Pons (tissue), 1 donor: ENCODE data around the gene PBX3.

Experiments used
- DNase-seq: peaks from one replicate; pipeline ENCODE4 v3.0.0-alpha.2; 2016; ENCODE audit warnings: low spot score

Gene PBX3

DNA sequence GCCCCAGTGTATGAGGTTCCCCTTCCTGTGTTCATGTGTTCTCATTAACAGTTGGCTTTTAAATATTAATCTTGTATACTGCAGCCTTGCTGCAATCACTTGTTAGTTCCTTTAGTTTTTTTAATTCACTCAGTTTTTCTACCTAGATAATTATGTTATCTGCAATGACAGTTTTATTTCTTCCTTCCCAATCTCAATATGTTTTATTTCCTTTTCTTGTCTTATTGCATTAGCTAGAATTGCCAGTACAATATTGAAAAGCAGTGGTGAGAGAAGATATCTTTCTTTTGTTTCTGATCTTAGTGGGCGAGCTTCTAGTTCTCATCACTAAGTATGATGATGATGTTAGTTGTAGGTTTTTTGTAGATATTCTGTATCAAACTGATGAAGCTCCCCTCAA is 232.2 kb downstream of the PBX3 start:
- DNase-seq = no peak

DNA sequence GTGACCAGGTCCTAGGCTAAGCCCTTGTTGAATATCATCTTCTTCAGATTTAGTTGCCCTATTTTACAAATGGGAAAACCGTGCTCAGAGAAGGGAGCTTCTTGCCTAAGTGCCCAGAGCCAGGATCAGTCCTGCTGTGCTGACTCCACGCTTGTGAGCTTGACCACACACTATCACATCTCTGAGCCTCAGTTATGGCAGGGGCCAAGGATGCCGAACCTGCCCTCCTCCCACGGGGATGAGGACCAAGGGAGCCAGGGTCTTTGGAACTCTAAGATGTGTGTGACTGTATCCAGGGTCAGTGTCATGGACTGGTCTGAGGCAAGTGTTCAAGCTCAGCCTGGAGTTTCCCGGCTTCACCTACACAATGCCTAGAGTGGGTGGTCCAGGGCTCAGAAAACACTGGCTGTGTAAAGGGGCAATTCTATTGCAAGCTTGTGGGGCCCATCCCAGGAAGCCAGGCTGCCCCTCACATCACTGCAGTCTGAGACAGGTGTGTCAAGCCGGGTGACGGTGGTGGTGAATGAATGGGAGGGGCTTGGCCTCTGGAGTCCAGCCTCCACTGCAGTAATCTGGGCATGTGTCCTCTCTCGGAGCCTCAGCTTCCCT is 235.7 kb downstream of the PBX3 start:
- no peak for DNase-seq

GRCh38 chr9:125983681-125984080 is 236.5 kb downstream of the PBX3 start:
- no peak for DNase-seq

DNA sequence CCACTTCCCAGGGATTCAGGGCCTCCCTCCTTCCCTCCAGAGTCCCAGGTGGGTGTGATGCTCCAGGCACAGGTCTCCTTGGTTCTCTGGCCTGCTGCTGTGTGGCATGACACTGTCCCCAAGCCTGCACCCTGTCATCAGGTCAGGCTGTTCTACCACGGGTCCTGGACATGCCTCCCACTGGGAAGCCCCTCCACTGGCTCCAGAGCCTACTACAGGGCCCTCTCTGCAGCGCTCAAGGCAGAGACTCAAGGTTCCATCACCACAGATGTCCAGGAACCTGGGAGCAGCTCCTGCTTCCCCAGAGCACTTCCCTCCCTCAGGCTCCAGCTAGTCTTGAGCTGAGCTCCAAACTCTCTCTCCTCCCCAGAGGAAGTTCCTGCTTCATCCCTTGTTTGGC is 237.3 kb downstream of the PBX3 start:
- no peak for DNase-seq

DNA sequence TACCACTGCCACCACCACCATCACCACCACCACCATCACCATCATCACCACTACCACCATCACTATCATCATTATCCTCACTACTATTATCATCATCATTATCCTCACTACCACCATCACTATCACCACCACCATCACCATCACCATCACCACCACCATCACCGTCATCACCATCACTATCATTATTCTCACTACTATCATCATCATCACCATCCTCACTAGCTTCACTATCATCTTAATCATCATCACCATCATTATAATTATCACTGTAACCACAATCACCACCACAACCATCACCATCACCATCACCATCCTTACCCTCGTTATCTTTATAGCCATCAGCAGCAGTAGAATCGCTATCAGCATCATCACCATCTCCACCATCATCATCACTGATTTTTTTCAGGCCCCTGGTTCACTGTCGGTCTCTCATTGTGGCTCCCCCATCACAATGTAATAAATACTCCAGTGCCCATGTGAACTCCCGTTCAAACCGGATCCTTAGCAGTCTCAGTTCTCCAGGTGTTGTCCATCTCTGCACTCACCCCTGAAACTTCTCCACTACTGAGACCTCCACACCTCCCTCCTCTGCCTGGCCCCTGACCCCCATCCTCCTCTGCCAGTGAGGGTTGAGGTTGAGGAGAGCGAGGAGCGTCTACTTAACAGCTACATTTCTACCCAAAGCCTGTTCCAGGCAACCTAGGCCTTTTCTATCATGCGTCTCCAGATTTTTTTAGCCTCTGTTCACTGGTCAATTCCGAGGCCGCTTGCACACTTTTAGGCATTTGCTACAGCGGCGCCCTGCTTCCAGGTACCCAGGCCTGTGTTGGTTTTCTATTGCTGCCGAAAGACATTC is 238.2 kb downstream of the PBX3 start:
- DNase-seq = no peak

DNA sequence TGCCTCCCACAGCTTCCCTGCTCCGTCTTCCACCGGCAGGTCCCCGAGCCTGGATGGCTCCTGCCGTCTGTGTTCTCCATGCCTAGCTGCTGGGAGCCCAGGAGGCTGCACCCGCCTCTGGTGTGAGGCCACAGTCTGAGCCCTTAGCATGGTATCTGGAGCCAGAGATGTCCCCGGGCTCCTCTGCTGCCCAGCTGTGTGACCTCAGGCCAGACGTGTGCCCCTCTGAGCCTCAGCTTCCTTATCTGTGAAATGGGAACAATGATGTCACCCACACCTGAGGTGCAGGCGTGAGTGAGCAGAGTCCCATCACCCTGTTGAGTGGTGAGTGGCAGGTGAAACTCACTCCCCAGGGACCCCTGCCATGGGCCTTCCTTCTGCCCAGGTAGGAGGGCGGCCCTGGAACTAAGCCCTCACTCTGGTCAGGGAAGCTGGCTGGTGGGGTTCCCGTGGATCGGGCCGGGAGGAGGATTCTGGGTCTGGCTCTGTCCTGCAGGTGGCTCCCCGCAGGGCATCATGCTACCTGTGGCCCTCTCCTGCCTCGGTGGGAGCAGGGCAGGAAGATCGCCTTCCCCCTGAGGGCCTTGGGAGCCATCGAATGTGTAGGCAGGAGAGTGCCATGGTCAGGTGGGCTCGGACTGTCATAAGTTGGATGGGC is 239.0 kb downstream of the PBX3 start:
- no peak for DNase-seq

DNA sequence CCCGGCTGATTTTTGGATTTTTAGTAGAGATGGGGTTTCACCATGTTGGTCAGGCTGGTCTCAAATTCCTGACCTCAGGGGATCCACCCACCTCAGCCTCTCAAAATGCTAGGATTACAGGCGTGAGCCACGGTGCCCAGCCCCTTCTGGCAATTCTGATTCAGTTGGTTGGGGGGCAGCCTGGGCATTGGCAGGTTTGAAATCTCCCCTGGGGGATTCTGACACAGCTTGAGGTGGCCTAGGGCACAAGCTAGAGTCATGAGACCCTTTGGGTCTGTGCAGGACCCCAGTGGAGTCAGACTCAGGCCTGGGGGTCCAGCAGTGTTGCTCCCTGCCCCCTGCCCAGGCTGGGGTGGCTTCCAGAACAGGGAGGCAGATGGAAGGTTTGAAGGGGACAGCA is 239.8 kb downstream of the PBX3 start:
- no peak for DNase-seq

DNA sequence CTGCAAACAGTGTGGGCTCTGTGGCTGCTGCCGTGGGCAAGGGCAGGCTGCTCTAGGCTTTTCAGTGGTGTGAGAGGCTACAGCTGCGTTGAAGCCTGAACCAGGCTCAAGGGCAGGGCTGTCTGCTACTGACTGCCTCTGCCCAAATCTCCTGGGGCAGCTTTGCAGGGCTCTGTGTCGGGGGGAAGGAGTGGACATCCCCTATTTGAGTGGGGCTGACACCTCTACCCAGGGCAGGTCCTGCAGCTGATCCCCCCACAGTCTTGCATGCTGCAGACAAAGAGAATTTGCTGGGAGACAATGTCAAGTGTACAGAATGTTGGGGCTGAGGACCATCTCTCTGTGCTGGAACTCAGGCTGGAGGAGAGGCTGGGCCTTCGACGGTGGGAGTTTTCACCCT is 240.2 kb downstream of the PBX3 start:
- DNase-seq = no peak

- DNase-seq = no peak
These were observed 241.4 kb downstream of the PBX3 start for GRCh38 chr9:125988479-125989050.

DNA sequence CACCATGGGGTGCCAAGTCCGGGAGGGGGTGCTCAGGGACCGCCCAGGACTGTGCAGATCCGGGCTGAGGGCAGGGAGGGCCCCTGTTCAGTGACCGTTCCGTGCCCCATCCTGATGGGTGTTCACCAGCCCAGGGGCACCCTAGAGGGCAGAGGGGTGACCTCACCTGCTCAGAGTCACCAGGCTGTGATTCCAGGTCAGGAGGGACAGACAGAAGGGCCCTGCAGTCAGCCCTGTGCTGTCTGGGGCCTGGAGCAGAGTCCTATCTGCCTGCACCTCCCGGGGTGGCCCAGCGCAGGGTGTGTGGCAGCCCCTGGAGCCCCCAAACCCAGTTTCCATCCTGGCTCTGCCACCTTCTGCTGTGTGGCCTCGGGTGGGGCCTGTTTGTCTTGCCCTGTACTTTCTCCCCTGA is 241.9 kb downstream of the PBX3 start:
- no peak for DNase-seq

GRCh38 chr9:125989524-125990180 is 242.5 kb downstream of the PBX3 start:
- DNase-seq = no peak

- DNase-seq = no peak
These were observed 243.1 kb downstream of the PBX3 start for GRCh38 chr9:125990186-125990792.

GRCh38 chr9:125990793-125991220 is 243.6 kb downstream of the PBX3 start:
- no peak for DNase-seq

GRCh38 chr9:125991886-125992529 is 244.8 kb downstream of the PBX3 start:
- no peak for DNase-seq

DNA sequence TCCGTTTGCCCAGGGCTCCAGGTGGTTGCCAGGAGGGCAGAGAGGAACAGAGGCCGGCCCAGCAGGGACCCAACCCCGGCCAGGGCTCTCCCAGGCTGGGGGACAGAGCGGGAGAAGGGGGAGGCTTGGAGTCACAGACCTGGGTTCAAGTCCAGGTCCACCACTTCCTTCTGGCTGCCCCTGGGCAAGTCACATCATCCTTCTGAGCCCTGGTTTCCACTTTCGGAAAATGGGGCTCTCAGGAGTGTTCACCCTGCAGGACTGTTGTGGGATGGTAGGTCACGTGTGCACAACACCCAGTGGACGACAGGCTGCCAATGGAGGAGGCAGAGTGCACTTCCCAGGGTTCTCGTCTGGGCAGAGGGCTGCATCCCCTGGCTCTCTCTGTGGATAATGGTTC is 245.4 kb downstream of the PBX3 start:
- no peak for DNase-seq

DNA sequence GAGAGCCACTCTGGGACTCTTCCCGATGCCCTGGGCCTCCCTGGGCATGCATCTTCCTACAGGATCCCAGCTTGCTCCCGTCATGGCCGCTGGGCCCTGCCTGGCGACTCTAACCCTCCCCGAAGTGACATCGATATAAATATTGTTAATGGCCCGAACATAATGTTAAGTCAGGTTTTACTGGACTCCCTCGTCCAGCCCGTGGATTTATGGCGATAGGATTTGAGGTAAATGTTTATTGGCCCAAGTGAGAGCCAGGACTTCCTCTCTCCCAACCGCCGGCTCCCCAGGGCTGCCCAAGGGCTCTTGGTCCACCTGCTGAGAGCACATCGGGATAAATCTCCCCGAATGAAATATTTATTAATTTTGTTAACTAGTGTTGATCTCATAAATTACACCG is 246.3 kb downstream of the PBX3 start:
- no peak for DNase-seq

- no peak for DNase-seq
These were observed 247.1 kb downstream of the PBX3 start for GRCh38 chr9:125994066-125994943.

DNA sequence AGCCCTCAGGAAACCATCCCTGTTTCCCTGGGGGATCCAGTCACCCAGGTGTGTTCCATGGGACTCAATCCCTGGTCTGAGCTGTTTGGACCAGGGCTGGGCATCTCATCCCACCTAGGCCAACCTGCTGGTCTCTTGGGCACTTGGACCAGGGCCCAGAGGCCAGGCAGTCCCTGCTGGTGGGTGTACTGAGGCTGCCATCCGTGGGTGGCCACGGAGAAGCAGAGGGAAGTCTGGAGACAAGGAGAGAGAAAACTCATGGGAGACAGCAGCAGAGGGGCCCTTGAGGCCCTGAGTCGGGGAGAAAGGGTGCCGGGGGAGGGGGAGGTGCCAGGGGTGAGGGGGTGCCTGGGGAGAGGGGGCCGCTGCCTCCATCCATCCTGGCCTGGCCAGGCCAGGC is 247.8 kb downstream of the PBX3 start:
- no peak for DNase-seq

DNA sequence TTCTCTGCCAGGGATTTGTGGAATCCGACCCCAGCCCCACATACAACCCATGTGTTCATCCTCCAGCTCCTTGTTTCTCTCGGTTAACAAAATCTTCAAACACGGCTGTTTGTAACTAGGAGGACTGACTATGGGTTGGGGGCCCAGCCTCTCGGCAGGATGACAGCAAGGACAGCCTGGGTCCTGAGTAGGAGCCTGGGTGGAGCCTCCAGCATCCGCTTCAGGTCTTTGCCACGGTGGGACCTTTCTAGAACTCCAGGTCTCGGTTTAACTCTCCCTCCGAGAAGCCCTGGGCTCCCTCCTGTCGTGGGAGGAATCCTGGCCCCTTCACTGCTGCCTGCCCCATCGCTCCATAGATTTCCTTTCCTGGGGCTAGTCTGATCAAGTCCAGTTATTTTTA is 248.5 kb downstream of the PBX3 start:
- no peak for DNase-seq

DNA sequence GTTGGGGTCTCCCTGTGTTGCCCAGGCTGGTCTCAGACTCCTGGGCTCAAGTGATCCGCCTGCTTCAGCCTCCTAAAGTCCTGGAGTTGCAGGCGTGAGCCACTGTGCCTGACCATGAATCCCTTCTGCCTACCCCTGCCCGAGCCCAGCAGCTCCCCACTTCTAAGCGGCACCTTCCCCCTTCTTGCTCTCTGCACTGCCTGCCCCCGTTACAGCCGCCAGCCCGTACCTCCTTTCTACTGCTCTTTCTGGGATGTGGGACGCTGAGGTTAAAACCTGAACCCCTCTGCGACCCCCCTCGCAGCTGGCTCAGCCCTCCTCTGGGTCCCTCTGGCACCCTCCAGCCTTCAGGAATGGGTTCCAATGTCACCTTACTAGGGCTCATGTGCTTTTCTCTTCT is 249.6 kb downstream of the PBX3 start:
- DNase-seq = no peak
